A673 (cell line): ENCODE data around the gene RAX2.

Experiments used
- CTCF ChIP-seq: fragments of 300-800, 200-600 bp; sonication (generic); conservative IDR thresholded peaks from 2 replicates; pipeline ENCODE4 v1.5.1; 2017; ENCODE audit warnings: low read depth, mild to moderate bottlenecking, antibody characterized with exemption, low read length, moderate library complexity, mixed read lengths
- EZH2 ChIP-seq: fragments of 200-600 bp; sonication (generic); IDR thresholded peaks from 2 replicates; pipeline ENCODE4 v1.6.1; 2017; ENCODE audit warnings: borderline replicate concordance, low read depth, mild to moderate bottlenecking, mixed read lengths, antibody characterized with exemption, low read length; ENCODE audit not compliant: poor library complexity, severe bottlenecking

GRCh38 chr19:3719868-3720267 lies 52.2 kb downstream of the RAX2 start:
- TF ChIP-seq CTCF (no peak), EZH2 (no peak)
